ENCODE measurements around the gene CHAC1. TPM values are rescaled to one million over a fixed set of nuclear protein-coding genes. Genes with fewer than 3 reads are reported as not detected.
"Not testable (repeated sequence)": the region's sequence is repeated elsewhere in the genome, so short reads cannot be mapped to it uniquely, and the experiment has no call there.

The CHAC1 gene
- total RNA-seq, 1 donor from 2014 or later: 31.8 TPM

GRCh38 chr15:40958146-40958545 lies 4.9 kb downstream of the CHAC1 start:
- ATAC-seq: no peak

GRCh38 chr15:40958723-40959122 lies 5.5 kb downstream of the CHAC1 start:
- no peak for ATAC-seq

GRCh38 chr15:40959331-40960141 lies 6.3 kb downstream of the CHAC1 start:
- no peak for ATAC-seq

- no peak for ATAC-seq
Measured at GRCh38 chr15:40960151-40960885, 7.0 kb downstream of the CHAC1 start.

GRCh38 chr15:40960925-40961324 lies 7.7 kb downstream of the CHAC1 start:
- ATAC-seq: peak; percentile 83

GRCh38 chr15:40961740-40962139 lies 8.5 kb downstream of the CHAC1 start:
- not testable (repeated sequence) for ATAC-seq

- not testable (repeated sequence) for ATAC-seq
Measured at GRCh38 chr15:40962317-40962716, 9.0 kb downstream of the CHAC1 start.

GRCh38 chr15:40963201-40963600 lies 9.9 kb downstream of the CHAC1 start:
- no peak for ATAC-seq

- no peak for ATAC-seq
Measured at GRCh38 chr15:40964006-40964405, 10.7 kb downstream of the CHAC1 start.

GRCh38 chr15:40964634-40965033 lies 11.4 kb downstream of the CHAC1 start:
- no peak for ATAC-seq

GRCh38 chr15:40968290-40969085 lies 15.2 kb downstream of the CHAC1 start:
- ATAC-seq: no peak

- no peak for ATAC-seq
Measured at GRCh38 chr15:40969363-40969762, 16.1 kb downstream of the CHAC1 start.

GRCh38 chr15:40974879-40975278 lies 21.6 kb downstream of the CHAC1 start:
- ATAC-seq: no peak

- ATAC-seq: no peak
Measured at GRCh38 chr15:40976819-40977218, 23.5 kb downstream of the CHAC1 start.

GRCh38 chr15:40978141-40978540 lies 24.9 kb downstream of the CHAC1 start:
- ATAC-seq: no peak

GRCh38 chr15:40978562-40978961 lies 25.3 kb downstream of the CHAC1 start:
- no peak for ATAC-seq

GRCh38 chr15:40981186-40981585 lies 27.9 kb downstream of the CHAC1 start:
- no peak for ATAC-seq

GRCh38 chr15:40982855-40983254 lies 29.6 kb downstream of the CHAC1 start:
- no peak for ATAC-seq

- ATAC-seq: no peak
Measured at GRCh38 chr15:40984406-40984805, 31.1 kb downstream of the CHAC1 start.

- no peak for ATAC-seq
Measured at GRCh38 chr15:40984964-40985363, 31.7 kb downstream of the CHAC1 start.

GRCh38 chr15:40985541-40986330 lies 32.5 kb downstream of the CHAC1 start:
- ATAC-seq: no peak

- no peak for ATAC-seq
Measured at GRCh38 chr15:40986820-40987219, 33.5 kb downstream of the CHAC1 start.
